Hepatocyte (in vitro differentiated cells): ENCODE data around the gene OAS3. TPM values are rescaled to one million over a fixed set of nuclear protein-coding genes. Genes with fewer than 3 reads are reported as not detected.
A peak's percentile ranks its signal among the peaks of the same experiment; 100 is the strongest.

ENCODE experiments used
- DNase-seq: peaks from one replicate; pipeline ENCODE4 v3.0.0-alpha.2; 2016; ENCODE audit warnings: low spot score
- H2AFZ ChIP-seq: fragments of 200-600 bp; sonication (generic); 2 replicates; pipeline ENCODE4 v1.6.0; 2016; ENCODE audit warnings: antibody characterized with exemption, mild to moderate bottlenecking
- H3K27ac ChIP-seq: fragments of 200-600 bp; sonication (generic); 2 replicates; pipeline ENCODE4 v1.5.1; 2016; ENCODE audit warnings: mild to moderate bottlenecking
- H3K27me3 ChIP-seq: fragments of 200-600 bp; sonication (generic); 2 replicates; pipeline ENCODE4 v1.6.1; 2016
- H3K36me3 ChIP-seq: fragments of 200-600 bp; sonication (generic); replicated peaks from 2 replicates; pipeline ENCODE4 v1.5.1; 2016; ENCODE audit warnings: low read depth; ENCODE audit not compliant: insufficient read depth
- H3K4me1 ChIP-seq: fragments of 200-600 bp; sonication (generic); 2 replicates; pipeline ENCODE4 v1.5.1; 2016; ENCODE audit warnings: mild to moderate bottlenecking, moderate library complexity; ENCODE audit not compliant: insufficient read depth
- H3K4me2 ChIP-seq: fragments of 200-600 bp; sonication (generic); 2 replicates; pipeline ENCODE4 v1.6.0; 2016
- H3K4me3 ChIP-seq: fragments of 200-600 bp; sonication (generic); 2 replicates; pipeline ENCODE4 v1.5.1; 2016; ENCODE audit warnings: mild to moderate bottlenecking
- H3K79me2 ChIP-seq: fragments of 200-600 bp; sonication (generic); 2 replicates; pipeline ENCODE4 v1.6.0; 2017; ENCODE audit warnings: mild to moderate bottlenecking
- H3K9me2 ChIP-seq: fragments of 200-600 bp; sonication (generic); replicated peaks from 2 replicates; pipeline ENCODE4 v1.6.0; 2017; ENCODE audit warnings: mild to moderate bottlenecking; ENCODE audit not compliant: insufficient read depth
- H3K9me3 ChIP-seq: fragments of 200-600 bp; sonication (generic); 2 replicates; pipeline ENCODE4 v1.5.1; 2016; ENCODE audit warnings: low read depth, mild to moderate bottlenecking
- H4K20me1 ChIP-seq: fragments of 200-600 bp; sonication (generic); 2 replicates; pipeline ENCODE4 v1.6.0; 2016; ENCODE audit warnings: mild to moderate bottlenecking; ENCODE audit not compliant: insufficient read depth, poor library complexity, severe bottlenecking
- CTCF ChIP-seq: fragments of 200-600 bp; sonication (generic); IDR thresholded peaks from 2 replicates; pipeline ENCODE4 v1.5.1; 2016; ENCODE audit warnings: antibody characterized with exemption, mild to moderate bottlenecking; ENCODE audit not compliant: poor library complexity
- EZH2 ChIP-seq: fragments of 200-600 bp; sonication (generic); IDR thresholded peaks from 2 replicates; pipeline ENCODE4 v1.6.1; 2016; ENCODE audit warnings: antibody characterized with exemption, mild to moderate bottlenecking, borderline replicate concordance
- EZH2phosphoT487 ChIP-seq: fragments of 200-600 bp; sonication (generic); IDR thresholded peaks from one replicate; pipeline ENCODE4 v1.6.1; 2018; ENCODE audit warnings: antibody characterized with exemption, mild to moderate bottlenecking, low read depth, moderate library complexity; ENCODE audit not compliant: unreplicated experiment, severe bottlenecking
- WGBS: methylation state at CpG from one replicate; pipeline ENCODE4 v1.1.6; 2016; ENCODE audit warnings: low lambda C conversion rate; ENCODE audit errors: missing lambda C conversion rate; 5-methylcytosine and 5-hydroxymethylcytosine counted together
- polyA plus RNA-seq: library from polyadenylated mRNA; unstranded; fragments of >200 nt; fragmentation: Nextera tagmentation; extraction: Ambion mirVana; gene quantifications from 2 replicates; pipeline ENCODE4 v1.2.1, GENCODE V29; 2016
- total RNA-seq: library from RNA; depleted of rRNA; stranded (reverse); fragments of >200 nt; gene quantifications from 2 replicates; pipeline ENCODE4 v1.2.3, GENCODE V29; 2014

OAS3 gene
- total and polyA plus RNA-seq, 2 experiments from 2014 or later = 6.6 to 15.0 TPM

- H3K79me2 ChIP-seq = peaks cover 12% of the 10 kb centered on the region
- H3K36me3 ChIP-seq = no peaks in the 10 kb centered on the region
- H3K27ac ChIP-seq = peak overlapping the region; percentile 73
- H3K9me3 ChIP-seq = no peaks in the 10 kb centered on the region
- no peak overlapping the region for H2AFZ ChIP-seq
- no peak for DNase-seq
- TF ChIP-seq EZH2 (no peak), EZH2phosphoT487 (no peak), CTCF (no peak)
- peaks cover 3% of the 10 kb centered on the region for H3K4me1 ChIP-seq
- 92% methylated on average over 4 of the region's 4 CpGs for WGBS
- no peaks in the 10 kb centered on the region for H3K9me2 ChIP-seq
- no peak overlapping the region for H3K4me3 ChIP-seq
- H4K20me1 ChIP-seq = no peaks in the 10 kb centered on the region
- no peaks in the 10 kb centered on the region for H3K27me3 ChIP-seq
- H3K4me2 ChIP-seq = no peak overlapping the region
Observed at GRCh38 chr12:112905451-112906089, 32.7 kb upstream of the OAS3 start.

- Histone ChIP-seq H3K27me3 (no peaks in the 10 kb centered on the region), H2AFZ (peak within 1 kb of the TSS; percentile 50), H3K9me2 (no peaks in the 10 kb centered on the region), H3K9me3 (no peaks in the 10 kb centered on the region), H3K4me2 (peak within 1 kb of the TSS; percentile 72), H3K36me3 (no peaks in the 10 kb centered on the region), H3K27ac (peak within 1 kb of the TSS; percentile 73), H3K4me1 (no peaks in the 10 kb centered on the region), H4K20me1 (no peaks in the 10 kb centered on the region), H3K4me3 (no peak within 1 kb of the TSS), H3K79me2 (peaks cover 12% of the 10 kb centered on the region)
- DNase-seq = peak; percentile 78
- WGBS = 23% methylated on average over 4 of the region's 4 CpGs
- no peak for TF ChIP-seq CTCF
- no peak for TF ChIP-seq EZH2phosphoT487
- no peak for TF ChIP-seq EZH2
Observed at GRCh38 chr12:112906712-112907414, 31.4 kb upstream of the OAS3 start, which contains the start of gene OAS1. Gene OAS1 (plus strand): TSS chr12:112906962. CDS start chr12:112907040, 78 bp downstream.

DNA sequence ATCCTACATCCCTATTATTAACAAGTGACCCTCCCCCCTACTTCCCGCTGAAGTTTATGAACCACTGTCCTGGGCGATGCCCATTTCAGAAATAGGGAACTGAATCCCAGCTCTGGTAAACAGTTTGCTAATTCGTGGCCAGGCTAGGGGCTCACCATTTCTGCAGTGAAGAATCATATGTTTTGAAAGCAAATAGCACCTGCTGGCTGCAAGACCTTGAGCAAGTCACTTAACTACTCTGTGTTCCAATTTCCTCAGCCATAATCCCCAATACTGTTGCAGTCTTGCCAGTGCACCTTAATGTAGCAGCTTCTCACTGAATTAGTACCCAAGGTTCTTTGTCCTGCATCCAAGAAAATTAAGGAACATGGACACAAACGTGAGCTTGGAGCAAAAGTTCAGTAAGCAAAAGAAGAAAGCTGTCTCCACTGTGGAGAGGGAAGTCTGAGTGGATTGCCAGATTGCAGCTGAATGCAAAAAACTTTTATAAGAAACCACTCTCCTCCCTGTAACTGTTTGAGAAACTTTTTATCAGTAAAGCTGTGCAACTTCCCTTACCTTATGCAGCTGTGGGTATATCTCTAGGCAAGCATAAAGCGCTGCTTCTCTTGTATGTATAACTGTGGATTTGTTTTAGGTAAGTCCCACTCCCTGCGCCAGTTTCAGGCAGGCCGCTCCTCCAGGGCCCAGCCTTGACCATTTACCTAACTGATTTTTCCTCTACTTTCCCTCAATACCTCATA, 30.7 kb upstream of the OAS3 start:
- H3K4me2 ChIP-seq = peak overlapping the region; percentile 72

More for the DNA sequence above, 30.7 kb upstream of the OAS3 start:
- TF ChIP-seq EZH2phosphoT487 = no peak
- TF ChIP-seq CTCF = no peak
- TF ChIP-seq EZH2 = no peak
- no peak for DNase-seq
- no peak overlapping the region for H2AFZ ChIP-seq
- H3K27ac ChIP-seq = peak overlapping the region; percentile 73
- H3K4me1 ChIP-seq = no peaks in the 10 kb centered on the region
- H3K79me2 ChIP-seq = peaks cover 12% of the 10 kb centered on the region
- H3K9me2 ChIP-seq = no peaks in the 10 kb centered on the region
- H4K20me1 ChIP-seq = no peaks in the 10 kb centered on the region
- H3K36me3 ChIP-seq = no peaks in the 10 kb centered on the region
- H3K4me3 ChIP-seq = no peak overlapping the region
- no peaks in the 10 kb centered on the region for H3K27me3 ChIP-seq
- WGBS = 83% methylated on average over 7 of the region's 7 CpGs
- H3K9me3 ChIP-seq = no peaks in the 10 kb centered on the region
